Upper lobe of right lung (tissue), 1 donor: ENCODE measurements around the gene B4GALT3. TPM values are rescaled to one million over a fixed set of nuclear protein-coding genes. Genes with fewer than 3 reads are reported as not detected.
"Not testable (repeated sequence)": the region's sequence is repeated elsewhere in the genome, so short reads cannot be mapped to it uniquely, and the experiment has no call there.

ENCODE experiments used
- ATAC-seq: fragments of 200-7000 bp; cut with Tn5 transposase; one replicate; pipeline ENCODE4 v1.9.1; 2020; ENCODE audit warnings: mild to moderate bottlenecking, moderate library complexity
- DNase-seq: peaks from one replicate; pipeline ENCODE4 v3.0.0-alpha.2; 2020
- H3K27ac ChIP-seq: fragments of 200-600 bp; one replicate; pipeline ENCODE4 v1.8.0; 2022
- H3K27me3 ChIP-seq: fragments of 200-600 bp; one replicate; pipeline ENCODE4 v1.8.0; 2022; ENCODE audit warnings: mild to moderate bottlenecking
- H3K36me3 ChIP-seq: fragments of 200-600 bp; one replicate; pipeline ENCODE4 v1.8.0; 2022
- H3K4me1 ChIP-seq: fragments of 200-600 bp; one replicate; pipeline ENCODE4 v1.8.0; 2022
- H3K4me3 ChIP-seq: fragments of 200-600 bp; one replicate; pipeline ENCODE4 v1.8.0; 2022; ENCODE audit warnings: mild to moderate bottlenecking
- H3K9me3 ChIP-seq: fragments of 200-600 bp; one replicate; pipeline ENCODE4 v1.8.0; 2022
- intact Hi-C: fragments of 100-400 bp; cut with DNase I; formaldehyde crosslinking; loops from one replicate; pipeline ENCODE4 v1.11.0; 2022
- long read RNA-seq: library from polyadenylated mRNA; unstranded; transcript quantifications from one replicate; pipeline ENCODE4 v2.0.0, GENCODE V29; 2021
- total RNA-seq: library from RNA; stranded (reverse); fragmentation: NEBNext Ultra II Directional; extraction: Animal tissue kit (Norgen Biotek cat#: 25700); gene quantifications from one replicate; pipeline ENCODE4 v1.2.1, GENCODE V29; 2021
- TF ChIP-seq, protein P1 (sequence below): fragments of 200-600 bp; IDR thresholded peaks from one replicate; pipeline ENCODE4 v1.8.0; 2022; ENCODE audit warnings: antibody characterized with exemption
- donor health status: DM: no; HTN: yes; CAD: no; lungs with severe emphysema.

The B4GALT3 gene
- total RNA-seq = 35.7 TPM
- long read RNA-seq, transcript B4GALT3-213 (8 exons, 2,414 nt) = minor isoform, 10 of 99 reads
- long read RNA-seq, transcript B4GALT3-201 (8 exons, 1,911 nt) = major isoform, 55 of 99 reads
- long read RNA-seq, partial matches to known transcripts = 14 of 99 reads
- long read RNA-seq, other reads (novel, unspliced or antisense) = 18 of 99 reads

DNA sequence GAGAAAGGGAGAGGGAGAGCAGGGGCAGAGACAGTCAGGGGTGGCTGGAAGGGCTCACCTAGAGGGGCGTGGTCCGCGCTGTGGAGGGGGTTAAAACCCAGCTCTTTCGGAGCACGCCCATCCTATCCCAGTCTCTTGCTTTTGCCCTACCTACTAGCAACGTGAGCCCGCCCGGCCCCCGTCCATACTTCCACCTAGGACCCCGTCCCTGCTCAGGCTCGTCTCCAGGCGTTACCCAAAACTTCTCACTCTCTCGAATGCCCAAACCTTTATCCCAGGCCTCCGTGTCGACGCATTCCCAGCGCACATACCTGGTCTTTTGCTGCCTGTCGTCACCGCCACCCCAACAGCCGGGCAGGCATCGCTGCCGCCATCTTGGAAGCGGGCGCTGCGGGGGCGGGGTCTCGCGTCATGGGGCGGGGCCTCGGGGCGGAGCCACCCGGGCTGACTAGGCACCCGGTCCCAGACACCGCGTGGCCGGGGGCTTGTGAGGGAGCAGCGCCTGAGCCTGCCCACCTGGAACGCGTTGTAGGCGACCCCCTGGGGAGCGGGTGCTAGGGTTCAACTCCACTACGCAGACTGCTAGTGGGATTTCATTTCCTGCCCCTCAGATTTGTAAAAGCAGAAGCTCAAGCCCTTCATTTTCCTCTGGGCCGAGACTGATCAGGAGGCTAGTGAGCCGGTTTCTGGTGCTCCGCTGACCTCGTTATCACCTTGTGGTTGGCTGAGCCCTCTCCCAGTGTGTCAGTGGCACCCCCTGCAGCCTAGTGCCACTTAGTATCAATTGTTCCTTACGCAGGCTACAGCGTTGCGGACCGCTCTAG lies at the start of gene B4GALT3:
Gene B4GALT3, minus strand, starts transcription at position 396 of the 824 bp plus-strand sequence. CDS start 1,447 bp downstream, outside the sequence.
- peaks cover 27% of the 10 kb centered on the region for H3K4me1 ChIP-seq
- peaks cover 36% of the 10 kb centered on the region for H3K36me3 ChIP-seq
- intact Hi-C loops = no loop called here
- ATAC-seq = peak; percentile 97
- H3K9me3 ChIP-seq = no peaks in the 10 kb centered on the region
- DNase-seq = peak; percentile 96
- TF ChIP-seq, protein P1, sequence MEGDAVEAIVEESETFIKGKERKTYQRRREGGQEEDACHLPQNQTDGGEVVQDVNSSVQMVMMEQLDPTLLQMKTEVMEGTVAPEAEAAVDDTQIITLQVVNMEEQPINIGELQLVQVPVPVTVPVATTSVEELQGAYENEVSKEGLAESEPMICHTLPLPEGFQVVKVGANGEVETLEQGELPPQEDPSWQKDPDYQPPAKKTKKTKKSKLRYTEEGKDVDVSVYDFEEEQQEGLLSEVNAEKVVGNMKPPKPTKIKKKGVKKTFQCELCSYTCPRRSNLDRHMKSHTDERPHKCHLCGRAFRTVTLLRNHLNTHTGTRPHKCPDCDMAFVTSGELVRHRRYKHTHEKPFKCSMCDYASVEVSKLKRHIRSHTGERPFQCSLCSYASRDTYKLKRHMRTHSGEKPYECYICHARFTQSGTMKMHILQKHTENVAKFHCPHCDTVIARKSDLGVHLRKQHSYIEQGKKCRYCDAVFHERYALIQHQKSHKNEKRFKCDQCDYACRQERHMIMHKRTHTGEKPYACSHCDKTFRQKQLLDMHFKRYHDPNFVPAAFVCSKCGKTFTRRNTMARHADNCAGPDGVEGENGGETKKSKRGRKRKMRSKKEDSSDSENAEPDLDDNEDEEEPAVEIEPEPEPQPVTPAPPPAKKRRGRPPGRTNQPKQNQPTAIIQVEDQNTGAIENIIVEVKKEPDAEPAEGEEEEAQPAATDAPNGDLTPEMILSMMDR = peak; percentile 29
- peak within 1 kb of the TSS; percentile 90 for H3K27ac ChIP-seq
- H3K4me3 ChIP-seq = peak within 1 kb of the TSS; percentile 88
- no peaks in the 10 kb centered on the region for H3K27me3 ChIP-seq

DNA sequence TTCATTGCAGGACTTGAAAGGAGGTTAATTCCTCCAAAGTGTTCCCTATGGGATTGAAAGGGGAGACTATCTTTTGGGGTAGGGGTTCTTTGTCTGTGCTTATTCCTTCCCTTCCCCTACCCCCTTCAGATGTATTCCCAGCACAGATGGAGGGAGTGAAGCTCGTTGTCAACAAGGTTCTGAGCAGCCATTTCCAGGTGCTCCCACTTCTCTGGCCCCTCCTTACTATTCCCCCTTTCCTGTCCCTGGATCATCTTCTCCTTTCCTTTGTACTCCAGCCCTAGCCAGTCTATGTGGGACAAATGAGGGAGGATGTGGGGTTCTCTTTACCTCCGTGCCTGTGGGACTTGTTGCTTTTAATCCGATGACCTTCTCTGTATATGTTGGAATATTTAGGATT lies 49.5 kb upstream of the B4GALT3 start:
- peaks cover 22% of the 10 kb centered on the region for H3K36me3 ChIP-seq
- H3K4me3 ChIP-seq = peak overlapping the region; percentile 75
- H3K27ac ChIP-seq = no peak overlapping the region
- TF ChIP-seq, protein P1 = no peak
- peaks cover 21% of the 10 kb centered on the region for H3K4me1 ChIP-seq
- H3K27me3 ChIP-seq = no peaks in the 10 kb centered on the region
- no peak for ATAC-seq
- intact Hi-C loops = loop anchor here (10.0 kb wide), 1 partner anchor 158 kb away; no protein-coding TSS in a partner anchor
- H3K9me3 ChIP-seq = no peaks in the 10 kb centered on the region
- no peak for DNase-seq

DNA sequence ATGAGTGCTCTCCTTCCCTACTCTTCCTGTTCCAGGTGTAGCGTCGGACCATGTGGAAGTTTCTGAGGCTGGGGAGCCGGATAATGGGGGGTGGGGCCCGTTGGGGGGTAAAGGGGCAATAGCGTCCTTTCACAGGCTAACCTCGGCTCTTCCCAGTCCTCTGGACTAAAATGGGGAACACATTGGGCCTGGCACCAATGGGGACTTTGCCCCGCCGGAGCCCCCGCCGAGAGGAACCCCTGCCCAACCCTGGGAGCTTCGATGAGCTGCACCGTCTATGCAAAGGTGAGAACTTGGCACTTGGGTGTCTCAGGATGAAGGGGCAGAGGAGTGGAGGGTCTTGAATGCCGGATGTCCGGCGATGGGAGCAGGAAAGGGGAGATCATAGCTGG lies 49.0 kb upstream of the B4GALT3 start:
- H3K27ac ChIP-seq = peak overlapping the region; percentile 47
- H3K9me3 ChIP-seq = no peaks in the 10 kb centered on the region
- no peaks in the 10 kb centered on the region for H3K27me3 ChIP-seq
- TF ChIP-seq, protein P1 = no peak
- peaks cover 22% of the 10 kb centered on the region for H3K36me3 ChIP-seq
- H3K4me1 ChIP-seq = peaks cover 21% of the 10 kb centered on the region
- DNase-seq (no peak), ATAC-seq (no peak)
- H3K4me3 ChIP-seq = peak overlapping the region; percentile 75
- intact Hi-C loops = loop anchor here (10.0 kb wide), 1 partner anchor 158 kb away; no protein-coding TSS in a partner anchor

DNA sequence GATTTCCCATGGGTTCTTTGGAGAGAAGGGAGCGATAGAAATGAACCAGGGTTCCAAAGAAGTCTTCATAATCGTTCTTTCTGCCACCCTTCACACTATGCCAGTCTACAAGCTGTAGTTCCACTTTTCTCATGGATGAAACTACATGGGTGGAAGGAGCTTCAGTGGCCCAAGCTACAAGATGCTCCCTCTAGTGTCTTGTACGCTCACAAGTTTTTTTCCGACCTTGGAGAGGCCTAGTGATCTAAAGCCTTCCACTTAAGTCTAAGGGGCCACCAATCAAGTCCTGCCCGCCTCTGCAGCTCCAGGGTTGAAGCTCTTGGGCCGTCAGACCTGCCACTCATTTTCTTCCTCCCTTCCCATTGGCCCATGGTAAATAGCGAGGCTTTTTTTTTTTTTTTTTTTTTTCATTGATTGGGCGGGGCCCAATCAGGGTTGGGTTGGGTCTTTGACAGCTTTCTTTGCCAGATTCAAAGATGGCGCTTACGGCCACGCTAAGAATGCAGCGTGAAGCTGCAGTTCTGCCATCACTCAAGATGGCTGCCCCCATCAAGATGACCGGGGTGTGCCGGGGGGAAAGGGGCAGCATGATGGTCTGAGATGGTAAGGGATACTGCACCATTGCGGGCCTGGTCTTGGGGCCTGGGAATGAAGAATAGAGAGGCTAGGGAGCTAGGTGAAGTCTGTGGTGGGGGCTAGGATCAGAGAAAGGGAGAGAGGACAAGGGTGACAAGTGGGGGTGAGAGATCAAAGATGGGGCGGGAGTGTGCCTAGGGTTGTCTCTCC lies 48.4 kb upstream of the B4GALT3 start, which contains the start of gene TOMM40L:
Gene TOMM40L, plus strand, starts transcription at position 527 of the 786 bp plus-strand sequence. CDS start 430 bp downstream, outside the sequence.
- H3K36me3 ChIP-seq = peaks cover 22% of the 10 kb centered on the region
- peak; percentile 91 for DNase-seq
- H3K9me3 ChIP-seq = no peaks in the 10 kb centered on the region
- peak within 1 kb of the TSS; percentile 66 for H3K27ac ChIP-seq
- intact Hi-C loops = loop anchor here (10.0 kb wide), 1 partner anchor 159 kb away; no protein-coding TSS in a partner anchor
- peaks cover 21% of the 10 kb centered on the region for H3K4me1 ChIP-seq
- no peaks in the 10 kb centered on the region for H3K27me3 ChIP-seq
- peak within 1 kb of the TSS; percentile 75 for H3K4me3 ChIP-seq
- TF ChIP-seq, protein P1 = peak; percentile 55
- ATAC-seq = peak; percentile 94

DNA sequence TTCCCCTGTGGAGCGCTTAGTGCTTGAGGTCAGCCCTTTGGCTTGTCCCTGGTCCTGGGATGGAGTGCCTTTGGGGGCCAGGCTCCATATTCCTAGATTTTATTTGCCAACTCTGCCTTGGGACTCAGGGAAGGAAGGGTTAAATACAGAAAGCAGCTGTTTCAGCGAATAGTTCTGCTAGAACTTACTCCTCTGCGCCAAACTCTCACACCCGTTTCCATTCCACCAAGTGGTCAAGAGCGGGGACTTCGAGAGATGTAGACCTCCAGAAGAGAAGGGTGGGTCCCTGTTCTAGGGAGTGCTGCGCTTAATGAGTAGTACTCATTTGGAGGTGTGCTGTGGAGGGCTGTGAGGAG lies 47.8 kb upstream of the B4GALT3 start:
- H3K4me1 ChIP-seq = peaks cover 21% of the 10 kb centered on the region
- H3K4me3 ChIP-seq = no peak overlapping the region
- DNase-seq (no peak), ATAC-seq (no peak)
- intact Hi-C loops = loop anchor here (10.0 kb wide), 1 partner anchor 160 kb away; no protein-coding TSS in a partner anchor
- TF ChIP-seq, protein P1 = no peak
- peak overlapping the region; percentile 66 for H3K27ac ChIP-seq
- no peaks in the 10 kb centered on the region for H3K27me3 ChIP-seq
- H3K36me3 ChIP-seq = peaks cover 22% of the 10 kb centered on the region
- no peaks in the 10 kb centered on the region for H3K9me3 ChIP-seq

DNA sequence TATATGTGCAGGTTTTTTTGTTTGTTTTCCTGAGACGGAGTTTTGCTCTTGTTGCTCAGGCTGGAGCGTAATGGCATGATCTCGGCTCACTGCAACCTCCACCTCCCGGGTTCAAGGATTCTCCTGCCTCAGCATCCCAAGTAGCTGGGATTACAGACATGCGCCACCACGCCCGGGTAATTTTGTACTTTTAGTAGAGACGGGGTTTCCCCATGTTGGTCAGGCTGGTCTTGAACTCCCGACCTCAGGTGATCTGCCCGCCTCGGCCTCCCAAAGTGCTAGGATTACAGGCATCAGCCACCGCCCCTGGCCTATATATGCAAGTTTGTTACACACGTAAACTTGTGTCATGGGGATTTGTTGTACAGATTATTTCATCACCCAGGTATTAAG lies 47.4 kb upstream of the B4GALT3 start:
- H3K9me3 ChIP-seq, H3K27me3 ChIP-seq, H3K4me3 ChIP-seq, DNase-seq, H3K27ac ChIP-seq, ATAC-seq: not testable (repeated sequence)
- Histone ChIP-seq H3K36me3 (peaks cover 19% of the 10 kb centered on the region), H3K4me1 (peaks cover 21% of the 10 kb centered on the region)
- intact Hi-C loops = loop anchor here (10.0 kb wide), 1 partner anchor 160 kb away; no protein-coding TSS in a partner anchor
